ENCODE results near the gene AGMO. TPM values are rescaled to one million over a fixed set of nuclear protein-coding genes. Genes with fewer than 3 reads are reported as not detected.

AGMO gene
- total RNA-seq, 1 donor from 2014 or later, result 0.98 TPM

DNA sequence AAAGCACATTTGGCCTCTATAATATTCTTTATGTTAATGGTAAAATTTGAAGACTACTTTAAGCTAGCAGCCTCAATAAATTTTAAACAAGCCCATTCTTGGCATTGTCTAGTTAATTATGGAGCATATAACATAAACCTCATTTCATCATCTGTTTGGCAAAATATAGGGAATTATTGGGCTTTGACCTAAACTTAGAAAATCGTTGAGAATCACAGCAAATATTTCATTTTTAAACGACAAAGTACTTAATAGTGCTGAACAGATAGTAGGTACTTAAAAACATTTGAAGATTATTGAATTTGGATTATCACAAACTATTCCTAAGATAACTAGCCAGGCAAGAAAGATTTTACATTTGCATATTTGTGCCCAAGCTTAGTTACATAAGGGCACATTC is 73.4 kb downstream of the AGMO start:
- no peak overlapping the region for H3K4me3 ChIP-seq
- no peaks in the 10 kb centered on the region for H3K4me1 ChIP-seq
- H3K9me3 ChIP-seq, result no peaks in the 10 kb centered on the region
- TF ChIP-seq POLR2A (IDR thresholded peaks at IDR 0.05) (no peak), POLR2AphosphoS5 (IDR thresholded peaks at IDR 0.05; ENCODE audit: insufficient read depth in 1 of 2, low read depth in 1 of 2) (no peak)
- TF ChIP-seq, protein P1, sequence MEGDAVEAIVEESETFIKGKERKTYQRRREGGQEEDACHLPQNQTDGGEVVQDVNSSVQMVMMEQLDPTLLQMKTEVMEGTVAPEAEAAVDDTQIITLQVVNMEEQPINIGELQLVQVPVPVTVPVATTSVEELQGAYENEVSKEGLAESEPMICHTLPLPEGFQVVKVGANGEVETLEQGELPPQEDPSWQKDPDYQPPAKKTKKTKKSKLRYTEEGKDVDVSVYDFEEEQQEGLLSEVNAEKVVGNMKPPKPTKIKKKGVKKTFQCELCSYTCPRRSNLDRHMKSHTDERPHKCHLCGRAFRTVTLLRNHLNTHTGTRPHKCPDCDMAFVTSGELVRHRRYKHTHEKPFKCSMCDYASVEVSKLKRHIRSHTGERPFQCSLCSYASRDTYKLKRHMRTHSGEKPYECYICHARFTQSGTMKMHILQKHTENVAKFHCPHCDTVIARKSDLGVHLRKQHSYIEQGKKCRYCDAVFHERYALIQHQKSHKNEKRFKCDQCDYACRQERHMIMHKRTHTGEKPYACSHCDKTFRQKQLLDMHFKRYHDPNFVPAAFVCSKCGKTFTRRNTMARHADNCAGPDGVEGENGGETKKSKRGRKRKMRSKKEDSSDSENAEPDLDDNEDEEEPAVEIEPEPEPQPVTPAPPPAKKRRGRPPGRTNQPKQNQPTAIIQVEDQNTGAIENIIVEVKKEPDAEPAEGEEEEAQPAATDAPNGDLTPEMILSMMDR (IDR thresholded peaks at IDR 0.05), result no peak
- H3K27me3 ChIP-seq, result no peaks in the 10 kb centered on the region
- DNase-seq (ENCODE audit: extremely low spot score in 2 of 2), result no peak
- no peak overlapping the region for H3K27ac ChIP-seq
- intact Hi-C loops (cut with DNase I), result no loop called here
- H3K36me3 ChIP-seq, result no peaks in the 10 kb centered on the region

DNA sequence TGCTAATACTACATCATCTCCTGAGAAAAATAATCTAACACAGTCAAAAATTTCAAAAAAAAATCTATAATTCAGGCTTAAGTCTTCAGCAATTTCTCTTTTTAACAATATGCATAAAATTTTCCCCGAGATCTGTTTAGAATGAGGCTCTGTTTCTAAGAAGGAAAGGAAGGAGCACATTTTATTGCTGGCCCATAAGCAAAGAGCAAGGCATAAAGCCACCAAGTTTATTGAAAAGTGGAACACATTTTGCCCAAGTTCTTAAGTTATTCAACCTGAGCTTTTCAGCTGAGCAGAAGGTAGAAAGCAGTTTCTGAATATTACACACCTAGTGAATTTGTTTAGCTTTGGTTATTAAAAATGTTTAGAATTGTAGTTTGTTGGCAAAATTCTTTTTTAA is 73.9 kb downstream of the AGMO start:
- Histone ChIP-seq H3K4me1 (no peaks in the 10 kb centered on the region), H3K36me3 (no peaks in the 10 kb centered on the region), H3K27ac (no peak overlapping the region), H3K4me3 (no peak overlapping the region), H3K9me3 (no peaks in the 10 kb centered on the region), H3K27me3 (no peaks in the 10 kb centered on the region)
- TF ChIP-seq, protein P1 (IDR thresholded peaks at IDR 0.05), result no peak
- TF ChIP-seq POLR2AphosphoS5 (IDR thresholded peaks at IDR 0.05; ENCODE audit: insufficient read depth in 1 of 2, low read depth in 1 of 2) (no peak), POLR2A (IDR thresholded peaks at IDR 0.05) (no peak)
- intact Hi-C loops (cut with DNase I), result no loop called here
- DNase-seq (ENCODE audit: extremely low spot score in 2 of 2), result no peak

DNA sequence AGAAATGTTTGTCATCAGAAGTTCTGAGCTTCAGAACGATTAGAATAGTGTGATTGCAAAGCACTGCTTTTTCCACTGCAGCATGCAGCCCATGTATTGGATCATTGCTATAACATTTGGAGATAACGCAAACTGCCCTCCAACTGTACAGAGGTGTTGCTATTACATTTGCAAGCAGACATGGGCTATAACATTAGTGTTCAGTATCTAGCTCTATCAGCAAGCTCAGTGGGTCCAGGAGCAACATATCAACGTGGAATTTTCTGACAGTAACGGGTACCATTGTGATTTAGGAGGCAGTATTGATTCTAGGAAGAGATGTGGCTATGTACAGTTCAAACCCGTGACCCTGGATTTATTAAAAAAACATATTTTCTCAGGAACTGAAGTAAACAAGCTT is 75.8 kb downstream of the AGMO start:
- TF ChIP-seq POLR2AphosphoS5 (IDR thresholded peaks at IDR 0.05; ENCODE audit: insufficient read depth in 1 of 2, low read depth in 1 of 2) (no peak), POLR2A (IDR thresholded peaks at IDR 0.05) (no peak)
- TF ChIP-seq, protein P1 (IDR thresholded peaks at IDR 0.05), result no peak
- H3K4me1 ChIP-seq, result no peaks in the 10 kb centered on the region
- no peaks in the 10 kb centered on the region for H3K36me3 ChIP-seq
- no peak overlapping the region for H3K27ac ChIP-seq
- intact Hi-C loops (cut with DNase I), result no loop called here
- no peak for DNase-seq (ENCODE audit: extremely low spot score in 2 of 2)
- no peak overlapping the region for H3K4me3 ChIP-seq
- H3K27me3 ChIP-seq, result no peaks in the 10 kb centered on the region
- no peaks in the 10 kb centered on the region for H3K9me3 ChIP-seq

DNA sequence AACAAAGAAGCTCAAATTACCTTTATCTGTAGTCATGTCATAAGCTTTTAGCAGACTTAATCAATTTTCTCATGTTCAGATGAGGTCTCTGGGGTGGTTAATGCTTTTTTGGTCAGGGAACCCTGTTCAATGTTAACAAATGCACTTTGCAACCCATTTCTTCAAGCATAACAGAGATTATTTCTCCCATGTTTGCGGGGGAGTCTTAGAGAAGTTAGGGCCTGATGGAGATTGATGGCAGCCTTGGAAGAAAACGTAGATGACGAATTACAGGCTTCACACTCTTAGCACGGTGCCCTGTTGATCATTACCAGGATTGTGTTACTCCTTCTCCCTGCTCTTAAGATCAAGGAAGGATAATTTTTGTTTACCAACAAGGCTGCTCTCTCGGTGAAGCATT is 76.4 kb downstream of the AGMO start:
- no peaks in the 10 kb centered on the region for H3K9me3 ChIP-seq
- H3K27ac ChIP-seq, result no peak overlapping the region
- no peak overlapping the region for H3K4me3 ChIP-seq
- no peak for TF ChIP-seq POLR2A (IDR thresholded peaks at IDR 0.05)
- no peak for TF ChIP-seq POLR2AphosphoS5 (IDR thresholded peaks at IDR 0.05; ENCODE audit: insufficient read depth in 1 of 2, low read depth in 1 of 2)
- TF ChIP-seq, protein P1 (IDR thresholded peaks at IDR 0.05), result no peak
- intact Hi-C loops (cut with DNase I), result no loop called here
- DNase-seq (ENCODE audit: extremely low spot score in 2 of 2), result no peak
- H3K36me3 ChIP-seq, result no peaks in the 10 kb centered on the region
- no peaks in the 10 kb centered on the region for H3K27me3 ChIP-seq
- H3K4me1 ChIP-seq, result no peaks in the 10 kb centered on the region

DNA sequence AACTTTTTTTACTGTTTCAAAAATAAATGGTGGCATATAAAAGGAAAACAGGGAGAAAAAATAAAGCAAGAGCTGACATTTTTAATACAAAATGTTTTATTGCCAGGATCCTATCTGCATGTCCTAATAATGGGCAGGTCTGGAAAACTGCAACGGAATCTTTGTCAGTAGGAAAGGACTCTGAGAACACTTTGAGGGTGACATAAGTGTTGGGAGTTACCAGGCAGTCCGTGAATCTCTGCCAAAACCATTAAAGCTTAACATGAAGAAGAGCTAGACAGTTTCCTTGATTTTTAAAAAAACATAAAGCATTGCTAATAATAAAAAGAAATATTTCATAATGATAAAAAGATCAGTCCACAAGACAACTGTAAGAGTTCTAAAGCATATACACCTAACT is 80.7 kb downstream of the AGMO start:
- no peaks in the 10 kb centered on the region for H3K4me1 ChIP-seq
- no peak overlapping the region for H3K27ac ChIP-seq
- no peaks in the 10 kb centered on the region for H3K9me3 ChIP-seq
- TF ChIP-seq, protein P1 (IDR thresholded peaks at IDR 0.05), result no peak
- no peak overlapping the region for H3K4me3 ChIP-seq
- H3K36me3 ChIP-seq, result no peaks in the 10 kb centered on the region
- intact Hi-C loops (cut with DNase I), result no loop called here
- no peak for DNase-seq (ENCODE audit: extremely low spot score in 2 of 2)
- H3K27me3 ChIP-seq, result no peaks in the 10 kb centered on the region
